HepG2 (cell line): ENCODE measurements around the gene CSNK1D. TPM values are rescaled to one million over a fixed set of nuclear protein-coding genes. Genes with fewer than 3 reads are reported as not detected.

Source experiments
- AGO1 ChIP-seq: fragments of 200-400 bp; formaldehyde crosslinking; IDR thresholded peaks from 2 replicates; pipeline ENCODE4 v1.6.1; 2017; ENCODE audit warnings: mild to moderate bottlenecking, low read depth, low read length, moderate library complexity; ENCODE audit not compliant: poor library complexity, severe bottlenecking
- BATF2 ChIP-seq: sonication (generic); formaldehyde crosslinking; IDR thresholded peaks from 2 replicates; pipeline ENCODE4 v1.8.0; 2022; ENCODE audit warnings: mild to moderate bottlenecking, missing genetic modification reagents, moderate library complexity
- GTF2F1 ChIP-seq: fragments of 150-350 bp; IDR thresholded peaks from 2 replicates; pipeline ENCODE4 v1.6.1; 2014; ENCODE audit warnings: low read length
- HDAC1 ChIP-seq: sonication (generic); formaldehyde crosslinking; IDR thresholded peaks from 2 replicates; pipeline ENCODE4 v1.5.1; 2020; ENCODE audit warnings: mild to moderate bottlenecking, missing genetic modification reagents
- IKZF5 ChIP-seq: IDR thresholded peaks from 2 replicates; pipeline ENCODE4 v1.6.1; 2018; ENCODE audit warnings: missing genetic modification reagents, mild to moderate bottlenecking, missing compliant biosample characterization
- KLF13 ChIP-seq: sonication (generic); formaldehyde crosslinking; IDR thresholded peaks from 2 replicates; pipeline ENCODE4 v1.4.0; 2020; ENCODE audit warnings: mild to moderate bottlenecking, missing genetic modification reagents
- MTA3 ChIP-seq: sonication (generic); formaldehyde crosslinking; IDR thresholded peaks from 2 replicates; pipeline ENCODE4 v1.4.0; 2020; ENCODE audit warnings: missing genetic modification reagents
- MXI1 ChIP-seq: IDR thresholded peaks from 3 replicates; pipeline ENCODE4 v1.6.1; 2012; ENCODE audit warnings: low read depth, low read length, inconsistent platforms, borderline replicate concordance
- PAX8 ChIP-seq: sonication (generic); formaldehyde crosslinking; IDR thresholded peaks from 2 replicates; pipeline ENCODE4 v1.8.0; 2022; ENCODE audit warnings: mild to moderate bottlenecking, missing genetic modification reagents, borderline replicate concordance
- RFXAP ChIP-seq: sonication (generic); formaldehyde crosslinking; IDR thresholded peaks from 2 replicates; pipeline ENCODE4 v1.4.0; 2020; ENCODE audit warnings: missing genetic modification reagents, borderline replicate concordance
- ZMAT3 ChIP-seq: sonication (generic); formaldehyde crosslinking; conservative IDR thresholded peaks from 2 replicates; pipeline ENCODE4 v1.7.0; 2021; ENCODE audit warnings: missing genetic modification reagents
- ZNF383 ChIP-seq: sonication (generic); formaldehyde crosslinking; IDR thresholded peaks from 2 replicates; pipeline ENCODE4 v1.4.0; 2020; ENCODE audit warnings: missing genetic modification reagents, mild to moderate bottlenecking, borderline replicate concordance
- ZNF460 ChIP-seq: sonication (generic); formaldehyde crosslinking; IDR thresholded peaks from 2 replicates; pipeline ENCODE4 v1.5.1; 2020; ENCODE audit warnings: missing genetic modification reagents, mild to moderate bottlenecking, borderline replicate concordance
- ZNF781 ChIP-seq: sonication (generic); formaldehyde crosslinking; IDR thresholded peaks from 2 replicates; pipeline ENCODE4 v1.5.1; 2020; ENCODE audit warnings: borderline replicate concordance, mild to moderate bottlenecking, missing genetic modification reagents; ENCODE audit errors: not compliant biosample characterization
- polyA plus RNA-seq, 8 experiments: library from polyadenylated mRNA; depleted of rRNA in 3 of 8; stranded (reverse) in 7 of 8; unstranded in 1 of 8; fragments of >200 nt; fragmentation: Illumina TruSeq in 4 of 8; extraction: Trizol in 4 of 8; gene quantifications; 2 replicates each; pipeline versions ENCODE4 v1.2.1 to v1.2.3, GENCODE V29; 2011 to 2016; ENCODE audit warnings: low read depth in 4 of 8, missing spikeins in 1 of 8, mixed read lengths in 1 of 8; ENCODE audit not compliant: insufficient read depth in 1 of 8
- total RNA-seq, 5 experiments: library from RNA; depleted of rRNA; stranded (reverse); fragments of >200 nt; fragmentation: Illumina TruSeq; extraction: Trizol; gene quantifications; 2 replicates each; pipeline ENCODE4 v1.2.3, GENCODE V29; 2016; ENCODE audit warnings: low read depth in 1 of 5
- TF ChIP-seq, protein P1 (sequence below): sonication (generic); formaldehyde crosslinking; IDR thresholded peaks from 2 replicates; pipeline ENCODE4 v1.5.0; 2020; ENCODE audit warnings: mild to moderate bottlenecking, missing genetic modification reagents, moderate library complexity
- TF ChIP-seq, protein P2 (sequence below): sonication (generic); formaldehyde crosslinking; IDR thresholded peaks from 2 replicates; pipeline ENCODE4 v1.4.0; 2020; ENCODE audit warnings: missing genetic modification reagents
- TF ChIP-seq, protein P3 (sequence below): sonication (generic); formaldehyde crosslinking; IDR thresholded peaks from 2 replicates; pipeline ENCODE4 v1.8.0; 2022; ENCODE audit warnings: mild to moderate bottlenecking, missing genetic modification reagents
- TF ChIP-seq, protein P4 (sequence below): sonication (generic); formaldehyde crosslinking; IDR thresholded peaks from 2 replicates; pipeline ENCODE4 v1.4.0; 2020; ENCODE audit warnings: mild to moderate bottlenecking, missing genetic modification reagents, borderline replicate concordance

CSNK1D gene
- total and polyA plus RNA-seq, 2 of the 13 experiments (the other 11 are each of a cell fraction or from before 2014, with no cell fraction given), result 31.5 to 128 TPM

DNA sequence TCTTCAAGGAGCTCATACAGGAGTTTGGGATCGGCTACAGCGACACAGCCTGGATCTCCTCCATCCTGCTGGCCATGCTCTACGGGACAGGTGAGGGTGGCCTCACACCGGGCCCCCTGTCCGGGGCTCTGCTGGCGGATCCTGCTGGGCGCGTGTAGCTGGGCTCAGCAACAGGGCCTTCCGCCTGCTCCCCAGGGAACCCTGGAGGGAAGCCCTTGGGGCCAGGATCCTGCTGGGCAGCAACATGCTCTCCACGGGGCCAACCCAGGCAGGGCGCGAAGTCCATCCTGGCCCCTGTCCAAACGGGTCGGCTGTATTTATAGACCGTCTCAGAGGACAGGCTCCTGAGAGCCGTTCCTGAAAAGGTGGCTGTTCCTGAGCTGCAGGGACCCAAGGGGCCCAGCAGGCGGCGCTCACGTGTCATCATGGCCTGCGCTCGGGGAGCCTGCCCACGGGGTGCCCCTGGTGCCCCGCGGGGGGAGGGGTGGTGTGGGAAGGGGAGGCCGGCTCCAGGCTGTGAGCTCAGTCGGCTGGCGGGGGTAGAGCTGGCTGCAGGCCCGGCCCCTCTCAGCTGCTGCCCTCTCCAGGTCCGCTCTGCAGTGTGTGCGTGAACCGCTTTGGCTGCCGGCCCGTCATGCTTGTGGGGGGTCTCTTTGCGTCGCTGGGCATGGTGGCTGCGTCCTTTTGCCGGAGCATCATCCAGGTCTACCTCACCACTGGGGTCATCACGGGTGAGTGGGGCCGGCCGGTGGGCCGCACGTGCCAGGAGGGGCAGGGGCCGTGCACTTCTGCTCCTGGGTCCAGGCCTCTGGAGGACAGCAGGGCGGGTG, 37.1 kb downstream of the CSNK1D start (continued):
- TF ChIP-seq, protein P1, sequence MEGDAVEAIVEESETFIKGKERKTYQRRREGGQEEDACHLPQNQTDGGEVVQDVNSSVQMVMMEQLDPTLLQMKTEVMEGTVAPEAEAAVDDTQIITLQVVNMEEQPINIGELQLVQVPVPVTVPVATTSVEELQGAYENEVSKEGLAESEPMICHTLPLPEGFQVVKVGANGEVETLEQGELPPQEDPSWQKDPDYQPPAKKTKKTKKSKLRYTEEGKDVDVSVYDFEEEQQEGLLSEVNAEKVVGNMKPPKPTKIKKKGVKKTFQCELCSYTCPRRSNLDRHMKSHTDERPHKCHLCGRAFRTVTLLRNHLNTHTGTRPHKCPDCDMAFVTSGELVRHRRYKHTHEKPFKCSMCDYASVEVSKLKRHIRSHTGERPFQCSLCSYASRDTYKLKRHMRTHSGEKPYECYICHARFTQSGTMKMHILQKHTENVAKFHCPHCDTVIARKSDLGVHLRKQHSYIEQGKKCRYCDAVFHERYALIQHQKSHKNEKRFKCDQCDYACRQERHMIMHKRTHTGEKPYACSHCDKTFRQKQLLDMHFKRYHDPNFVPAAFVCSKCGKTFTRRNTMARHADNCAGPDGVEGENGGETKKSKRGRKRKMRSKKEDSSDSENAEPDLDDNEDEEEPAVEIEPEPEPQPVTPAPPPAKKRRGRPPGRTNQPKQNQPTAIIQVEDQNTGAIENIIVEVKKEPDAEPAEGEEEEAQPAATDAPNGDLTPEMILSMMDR (CRISPR knock-in tag), result peak; percentile 96
- TF ChIP-seq ZMAT3 (peak; percentile 99), ZNF781 (CRISPR knock-in tag) (peak; percentile 98), ZNF460 (CRISPR knock-in tag) (peak; percentile 9; the same call in 1 of the 2 replicates), MXI1 (peak; percentile 69; the same call in 2 of the 3 replicates), IKZF5 (CRISPR knock-in tag) (peak; percentile 96), PAX8 (CRISPR knock-in tag) (peak; percentile 90; the same call in 1 of the 2 replicates), KLF13 (CRISPR knock-in tag) (peak; percentile 77; the same call in 1 of the 2 replicates), MTA3 (CRISPR knock-in tag) (no peak), AGO1 (peak; percentile 76), ZNF383 (no peak), BATF2 (0 out of 2 replicates have a peak, but pooled peaks have one; percentile 4), RFXAP (CRISPR knock-in tag) (peak; percentile 96), HDAC1 (CRISPR knock-in tag) (peak; percentile 90), GTF2F1 (no peak)
- TF ChIP-seq, protein P2, sequence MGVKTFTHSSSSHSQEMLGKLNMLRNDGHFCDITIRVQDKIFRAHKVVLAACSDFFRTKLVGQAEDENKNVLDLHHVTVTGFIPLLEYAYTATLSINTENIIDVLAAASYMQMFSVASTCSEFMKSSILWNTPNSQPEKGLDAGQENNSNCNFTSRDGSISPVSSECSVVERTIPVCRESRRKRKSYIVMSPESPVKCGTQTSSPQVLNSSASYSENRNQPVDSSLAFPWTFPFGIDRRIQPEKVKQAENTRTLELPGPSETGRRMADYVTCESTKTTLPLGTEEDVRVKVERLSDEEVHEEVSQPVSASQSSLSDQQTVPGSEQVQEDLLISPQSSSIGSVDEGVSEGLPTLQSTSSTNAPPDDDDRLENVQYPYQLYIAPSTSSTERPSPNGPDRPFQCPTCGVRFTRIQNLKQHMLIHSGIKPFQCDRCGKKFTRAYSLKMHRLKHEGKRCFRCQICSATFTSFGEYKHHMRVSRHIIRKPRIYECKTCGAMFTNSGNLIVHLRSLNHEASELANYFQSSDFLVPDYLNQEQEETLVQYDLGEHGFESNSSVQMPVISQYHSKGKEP, result peak; percentile 93
- TF ChIP-seq, protein P3, sequence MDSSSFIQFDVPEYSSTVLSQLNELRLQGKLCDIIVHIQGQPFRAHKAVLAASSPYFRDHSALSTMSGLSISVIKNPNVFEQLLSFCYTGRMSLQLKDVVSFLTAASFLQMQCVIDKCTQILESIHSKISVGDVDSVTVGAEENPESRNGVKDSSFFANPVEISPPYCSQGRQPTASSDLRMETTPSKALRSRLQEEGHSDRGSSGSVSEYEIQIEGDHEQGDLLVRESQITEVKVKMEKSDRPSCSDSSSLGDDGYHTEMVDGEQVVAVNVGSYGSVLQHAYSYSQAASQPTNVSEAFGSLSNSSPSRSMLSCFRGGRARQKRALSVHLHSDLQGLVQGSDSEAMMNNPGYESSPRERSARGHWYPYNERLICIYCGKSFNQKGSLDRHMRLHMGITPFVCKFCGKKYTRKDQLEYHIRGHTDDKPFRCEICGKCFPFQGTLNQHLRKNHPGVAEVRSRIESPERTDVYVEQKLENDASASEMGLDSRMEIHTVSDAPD (CRISPR knock-in tag), result peak; percentile 90; the same call in 1 of the 2 replicates
- TF ChIP-seq, protein P4, sequence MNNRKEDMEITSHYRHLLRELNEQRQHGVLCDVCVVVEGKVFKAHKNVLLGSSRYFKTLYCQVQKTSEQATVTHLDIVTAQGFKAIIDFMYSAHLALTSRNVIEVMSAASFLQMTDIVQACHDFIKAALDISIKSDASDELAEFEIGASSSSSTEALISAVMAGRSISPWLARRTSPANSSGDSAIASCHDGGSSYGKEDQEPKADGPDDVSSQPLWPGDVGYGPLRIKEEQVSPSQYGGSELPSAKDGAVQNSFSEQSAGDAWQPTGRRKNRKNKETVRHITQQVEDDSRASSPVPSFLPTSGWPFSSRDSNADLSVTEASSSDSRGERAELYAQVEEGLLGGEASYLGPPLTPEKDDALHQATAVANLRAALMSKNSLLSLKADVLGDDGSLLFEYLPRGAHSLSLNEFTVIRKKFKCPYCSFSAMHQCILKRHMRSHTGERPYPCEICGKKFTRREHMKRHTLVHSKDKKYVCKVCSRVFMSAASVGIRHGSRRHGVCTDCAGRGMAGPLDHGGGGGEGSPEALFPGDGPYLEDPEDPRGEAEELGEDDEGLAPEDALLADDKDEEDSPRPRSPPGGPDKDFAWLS (CRISPR knock-in tag), result peak; percentile 89; the same call in 1 of the 2 replicates
